Astrocyte of the cerebellum (primary cell): ENCODE results near the gene CHN1.

Experiments used
- DNase-seq: peaks from one replicate; pipeline ENCODE4 v3.0.0-alpha.2; 2011; ENCODE audit warnings: low read depth
- H3K4me3 ChIP-seq: 2 replicates; pipeline ENCODE4 v1.5.1; 2011; ENCODE audit warnings: mild to moderate bottlenecking, low read depth, low read length, moderate library complexity
- in situ Hi-C: cut with HindIII; loops from 2 replicates; pipeline ENCODE4 v1.10.0; 2017; ENCODE audit warnings: low sequenced_read_pairs
- TF ChIP-seq, protein P1 (sequence below): IDR thresholded peaks from 2 replicates; pipeline ENCODE4 v1.5.1; 2012; ENCODE audit warnings: low read length, low read depth, moderate library complexity, mild to moderate bottlenecking; ENCODE audit errors: missing control alignments

The CHN1 gene

DNA sequence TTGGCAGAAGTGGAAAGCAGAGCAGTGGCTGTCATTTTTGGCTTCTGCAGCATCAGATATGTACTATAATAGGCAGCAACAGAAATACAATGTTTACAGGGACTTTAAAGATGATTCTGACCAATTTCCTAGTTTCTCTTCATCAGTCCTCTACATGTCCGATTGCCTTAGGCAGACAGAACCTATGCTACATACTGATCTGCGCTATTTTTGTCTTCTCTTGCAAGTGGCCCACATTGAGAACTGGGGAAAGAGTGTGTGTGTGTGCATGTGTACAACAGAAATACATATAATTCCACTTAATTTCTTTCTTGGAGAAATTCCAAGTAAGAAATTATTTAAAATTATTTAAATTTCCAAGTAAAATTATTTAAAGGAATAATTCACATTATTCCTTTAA lies 163.8 kb downstream of the CHN1 start:
- in situ Hi-C loops: no loop called here
- TF ChIP-seq, protein P1, sequence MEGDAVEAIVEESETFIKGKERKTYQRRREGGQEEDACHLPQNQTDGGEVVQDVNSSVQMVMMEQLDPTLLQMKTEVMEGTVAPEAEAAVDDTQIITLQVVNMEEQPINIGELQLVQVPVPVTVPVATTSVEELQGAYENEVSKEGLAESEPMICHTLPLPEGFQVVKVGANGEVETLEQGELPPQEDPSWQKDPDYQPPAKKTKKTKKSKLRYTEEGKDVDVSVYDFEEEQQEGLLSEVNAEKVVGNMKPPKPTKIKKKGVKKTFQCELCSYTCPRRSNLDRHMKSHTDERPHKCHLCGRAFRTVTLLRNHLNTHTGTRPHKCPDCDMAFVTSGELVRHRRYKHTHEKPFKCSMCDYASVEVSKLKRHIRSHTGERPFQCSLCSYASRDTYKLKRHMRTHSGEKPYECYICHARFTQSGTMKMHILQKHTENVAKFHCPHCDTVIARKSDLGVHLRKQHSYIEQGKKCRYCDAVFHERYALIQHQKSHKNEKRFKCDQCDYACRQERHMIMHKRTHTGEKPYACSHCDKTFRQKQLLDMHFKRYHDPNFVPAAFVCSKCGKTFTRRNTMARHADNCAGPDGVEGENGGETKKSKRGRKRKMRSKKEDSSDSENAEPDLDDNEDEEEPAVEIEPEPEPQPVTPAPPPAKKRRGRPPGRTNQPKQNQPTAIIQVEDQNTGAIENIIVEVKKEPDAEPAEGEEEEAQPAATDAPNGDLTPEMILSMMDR: no peak
- DNase-seq: no peak
- H3K4me3 ChIP-seq: no peak overlapping the region

DNA sequence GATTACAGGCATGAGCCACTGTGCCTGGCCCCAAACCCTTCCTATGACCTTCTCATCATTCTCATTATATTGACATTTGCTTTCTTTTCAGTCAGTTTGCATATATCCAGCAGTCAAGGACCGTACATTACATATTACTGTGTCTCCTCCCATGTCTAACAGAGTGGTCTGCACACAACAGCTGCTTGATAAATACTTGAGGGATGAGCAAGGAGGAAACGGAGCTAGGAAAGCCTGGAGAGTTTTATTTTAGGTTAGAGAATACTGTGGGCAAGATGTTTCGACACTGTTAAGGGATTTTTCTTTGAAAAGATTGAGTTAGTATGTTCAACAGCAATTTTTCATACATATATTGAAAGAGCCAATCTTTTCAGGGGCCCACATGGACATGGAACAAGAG lies 164.7 kb downstream of the CHN1 start:
- TF ChIP-seq, protein P1: no peak
- no peak for DNase-seq
- in situ Hi-C loops: no loop called here
- no peak overlapping the region for H3K4me3 ChIP-seq

DNA sequence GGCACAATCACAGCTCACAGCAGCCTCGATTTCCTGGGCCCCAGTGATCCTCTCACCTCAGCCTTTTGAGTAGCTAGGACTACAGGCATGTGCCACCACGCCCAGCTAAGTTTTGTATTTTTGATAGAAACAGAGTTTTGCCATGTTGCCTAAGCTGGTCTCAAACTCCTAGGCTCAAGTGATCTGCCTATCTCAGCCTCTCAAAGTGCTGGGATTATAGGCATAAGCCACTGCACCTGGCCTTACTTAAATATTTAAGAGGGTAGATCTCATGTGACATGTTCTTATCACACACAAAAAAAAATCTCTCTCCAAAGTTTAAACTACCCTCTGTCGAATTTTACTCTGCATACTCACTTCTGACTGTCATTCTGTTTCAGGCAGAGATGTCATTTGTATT lies 165.5 kb downstream of the CHN1 start:
- TF ChIP-seq, protein P1: no peak

DNA sequence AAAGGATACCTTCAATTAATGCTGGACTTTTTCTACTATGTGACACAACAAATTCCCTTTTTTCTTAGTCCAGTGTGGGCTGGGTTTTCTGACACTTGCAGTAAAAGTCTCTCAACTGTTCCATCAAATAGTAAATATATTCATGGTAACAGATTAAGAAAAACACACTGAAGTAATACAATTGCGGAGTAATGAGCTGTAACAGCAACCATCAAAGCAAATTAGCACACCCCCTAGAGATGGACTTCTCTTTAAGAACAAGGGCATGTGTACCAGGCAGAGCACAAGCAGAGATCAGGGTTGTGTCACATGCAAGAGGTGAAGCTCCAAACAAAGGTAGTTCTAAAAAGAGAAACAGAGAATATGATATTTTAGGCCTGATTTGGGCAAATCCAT lies 168.2 kb downstream of the CHN1 start:
- in situ Hi-C loops: no loop called here

More for the DNA sequence above, 165.5 kb downstream of the CHN1 start:
- DNase-seq: no peak
- in situ Hi-C loops: no loop called here
- no peak overlapping the region for H3K4me3 ChIP-seq

DNA sequence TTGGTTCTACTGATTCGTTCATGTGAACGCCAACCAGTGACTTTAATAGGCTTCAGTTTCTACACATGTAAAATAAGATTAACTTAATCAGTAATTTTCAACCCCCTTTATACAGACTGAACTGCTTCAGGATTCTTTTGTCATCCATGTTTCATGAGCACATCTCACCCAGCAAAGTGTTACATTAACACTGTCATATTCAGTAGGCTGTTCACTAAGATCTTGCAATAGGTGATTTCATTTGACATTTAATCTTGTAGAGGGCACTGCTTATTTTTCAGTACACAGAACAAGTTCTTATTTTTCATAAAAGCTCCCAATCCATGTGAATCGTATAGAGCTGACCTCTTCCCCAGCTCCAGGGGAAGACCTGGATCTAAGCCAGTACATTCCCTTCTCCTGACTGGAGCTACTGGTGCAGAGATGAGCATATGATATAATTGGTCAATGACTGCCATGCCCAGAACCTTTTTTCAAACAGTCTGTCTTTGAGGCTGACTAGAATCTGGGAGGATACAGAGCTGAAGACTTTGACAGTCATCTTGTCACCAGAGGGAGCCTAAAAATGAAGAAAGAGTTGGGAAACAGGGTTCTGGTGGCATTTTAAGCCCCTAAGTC lies 168.7 kb downstream of the CHN1 start:
- TF ChIP-seq, protein P1: no peak
- DNase-seq: peak; percentile 91
- in situ Hi-C loops: no loop called here
- no peak overlapping the region for H3K4me3 ChIP-seq

More for the DNA sequence above, 168.2 kb downstream of the CHN1 start:
- H3K4me3 ChIP-seq: no peak overlapping the region
- no peak for DNase-seq
- TF ChIP-seq, protein P1: no peak

DNA sequence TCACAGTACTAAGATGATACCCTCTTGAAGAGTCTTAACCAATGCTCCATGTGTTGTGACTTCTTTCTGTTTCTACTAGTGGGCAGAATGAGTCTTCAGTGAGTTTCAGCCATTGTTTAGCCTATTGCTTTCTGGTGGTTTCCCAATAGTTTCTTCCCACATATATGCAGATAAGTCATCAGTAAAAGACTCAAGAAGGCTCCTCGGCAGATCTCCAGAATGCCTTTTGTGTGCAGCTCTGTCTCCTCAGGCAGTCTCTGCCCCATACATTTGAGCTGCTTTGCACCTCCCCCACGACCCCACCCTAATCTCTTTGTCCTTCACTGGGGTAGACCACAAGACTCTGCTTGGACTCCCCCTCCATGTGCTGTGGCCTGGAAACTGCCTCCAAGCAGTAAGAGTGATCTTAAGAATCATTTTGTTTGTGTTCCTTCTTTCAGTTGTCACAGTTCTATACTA lies 169.4 kb downstream of the CHN1 start:
- peak; percentile 97 for DNase-seq
- no peak overlapping the region for H3K4me3 ChIP-seq
- in situ Hi-C loops: no loop called here
- TF ChIP-seq, protein P1: no peak
